NCI-H748 (cell line): ENCODE data around the gene EHMT1.

Experiments used
- DNase-seq: peaks from one replicate; lab custom pipeline; 2025; ENCODE audit not compliant: unreplicated experiment; lab: John Stamatoyannopoulos, UW

EHMT1 gene

DNA sequence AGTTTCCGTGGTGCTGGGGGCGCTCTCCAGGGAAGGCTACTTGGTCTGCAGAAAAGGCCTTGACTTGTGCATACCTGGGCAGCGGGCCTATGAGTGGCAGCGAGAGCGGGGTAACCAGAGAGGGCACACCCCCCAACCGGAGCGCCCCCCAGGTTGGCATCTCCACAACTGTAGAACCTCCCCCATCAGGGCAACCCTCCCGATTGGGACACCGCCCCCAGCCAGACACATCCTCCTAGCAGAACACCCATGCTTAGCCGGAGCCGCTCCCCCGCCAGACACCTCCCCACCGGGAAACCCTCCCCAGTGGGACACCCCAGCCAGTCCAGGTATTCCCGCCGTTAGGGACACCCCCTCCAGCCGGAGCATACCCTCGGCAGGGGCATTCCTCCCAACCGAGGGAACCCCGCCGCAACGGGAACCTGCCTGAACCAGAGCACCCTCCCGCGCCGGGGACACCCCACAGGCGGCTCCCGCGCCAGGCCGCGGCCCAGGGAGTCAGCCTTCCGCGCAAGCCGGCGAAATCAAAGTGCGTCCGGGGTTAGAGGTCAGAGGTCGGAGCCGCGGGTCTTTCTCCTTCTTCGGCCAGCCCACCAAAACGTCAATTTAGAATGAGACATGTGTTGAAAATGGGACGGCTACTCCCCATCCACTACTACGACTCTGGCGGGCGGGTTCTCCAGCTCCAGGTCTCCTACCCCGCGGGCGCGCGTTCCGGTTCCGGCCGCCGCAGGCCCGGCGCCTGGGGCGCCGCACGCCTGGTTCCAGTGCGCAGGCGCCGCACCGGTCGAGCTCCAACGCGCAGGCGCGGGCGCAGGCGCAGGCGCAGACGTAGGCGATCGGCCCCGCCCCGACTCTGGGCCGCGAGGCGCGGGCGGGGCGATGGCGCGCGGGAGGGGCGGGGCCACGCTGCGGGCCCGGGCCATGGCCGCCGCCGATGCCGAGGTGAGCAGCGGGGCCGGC, at the start of gene EHMT1:
TSS of gene EHMT1 (plus strand) at position 901 of the 963 bp plus-strand sequence. CDS start at position 925, 24 bp downstream.
- peak; percentile 86 for DNase-seq

GRCh38 chr9:137569609-137570203, 49.1 kb upstream of the EHMT1 start:
- no peak for DNase-seq

- DNase-seq, result no peak
These were observed 48.2 kb upstream of the EHMT1 start for GRCh38 chr9:137570566-137570965.

DNA sequence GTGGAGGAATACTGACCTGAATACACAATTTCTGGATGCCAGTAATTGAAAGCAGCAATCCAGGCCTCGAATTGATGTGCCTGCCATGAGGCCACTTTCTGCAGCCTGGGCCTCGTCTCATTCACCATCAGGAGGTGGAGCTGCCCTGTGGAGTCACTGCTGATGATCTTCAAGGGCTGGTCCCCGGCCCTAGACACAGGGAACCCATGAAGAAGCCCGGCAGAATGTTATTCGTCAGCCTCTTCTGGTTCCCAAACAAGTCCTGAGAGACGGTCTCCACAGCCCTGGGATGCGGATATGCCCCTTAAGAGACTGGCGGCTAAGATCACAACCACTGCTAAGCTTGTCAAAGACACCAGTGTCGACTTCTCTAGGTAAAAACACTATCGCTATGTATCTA, 44.6 kb upstream of the EHMT1 start:
- DNase-seq, result no peak

DNA sequence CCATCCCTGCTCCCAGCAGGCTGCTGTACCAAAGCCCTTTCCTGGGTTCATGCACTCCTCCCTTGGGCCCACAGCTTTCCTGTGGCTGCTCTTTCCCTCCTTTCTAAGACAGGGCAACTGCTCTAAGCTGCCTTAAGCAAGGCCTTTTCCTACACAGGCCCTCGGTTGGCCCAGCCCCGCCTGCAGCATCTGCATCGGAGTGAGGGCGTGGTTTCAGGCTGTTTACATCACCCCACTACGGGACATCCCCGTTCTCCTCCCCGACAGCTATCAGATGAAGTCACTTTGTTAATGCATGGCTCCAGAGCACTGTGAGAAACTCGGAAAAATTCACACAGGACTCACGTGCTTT, 43.5 kb upstream of the EHMT1 start:
- no peak for DNase-seq

GRCh38 chr9:137575716-137576411, 42.9 kb upstream of the EHMT1 start:
- no peak for DNase-seq

- peak; percentile 95 for DNase-seq
These were observed 40.1 kb upstream of the EHMT1 start, which contains the start of gene DPH7 for GRCh38 chr9:137578518-137579258. TSS of gene DPH7 (minus strand) at chr9:137578925. CDS start at chr9:137578777, 148 bp downstream.

- no peak for DNase-seq
These were observed 39.6 kb upstream of the EHMT1 start for GRCh38 chr9:137579259-137579604.

DNA sequence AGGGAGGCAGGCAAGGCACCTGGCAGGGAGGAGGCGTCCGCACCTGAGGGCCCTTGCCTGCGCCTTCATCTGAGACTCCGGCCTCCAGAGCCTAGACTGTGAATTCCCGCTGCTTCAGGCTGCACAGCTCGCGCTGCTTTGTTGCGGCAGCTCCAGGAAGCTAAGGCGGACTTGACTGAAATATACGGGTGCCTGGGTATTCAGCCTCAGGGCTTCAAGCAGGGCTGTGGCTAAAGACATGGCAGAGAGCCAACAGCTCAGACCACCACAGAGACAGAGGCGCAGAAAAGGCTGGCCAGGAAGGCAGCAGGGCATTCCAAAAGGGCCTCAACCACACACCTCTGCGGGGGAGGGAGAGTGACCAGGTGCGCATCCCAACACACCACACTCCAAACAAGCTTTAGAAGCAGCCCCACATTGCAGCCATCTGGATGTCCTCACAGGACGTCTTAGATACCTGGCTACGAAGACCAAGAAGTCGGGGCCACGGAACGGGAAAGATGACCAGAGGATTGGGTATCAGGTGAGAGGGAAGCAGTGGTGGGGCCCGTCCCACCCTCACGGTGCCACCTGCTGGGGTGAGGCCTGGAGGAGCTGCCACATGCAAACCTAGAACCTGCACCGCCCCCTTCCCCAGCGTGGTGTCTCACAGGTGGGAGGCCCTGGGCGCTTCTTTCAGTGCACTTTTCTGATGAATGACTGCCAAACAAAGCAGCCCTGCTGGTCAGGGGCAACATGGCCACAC, 38.4 kb upstream of the EHMT1 start:
- DNase-seq, result peak; percentile 32

GRCh38 chr9:137580954-137581322, 37.9 kb upstream of the EHMT1 start:
- no peak for DNase-seq

- no peak for DNase-seq
These were observed 37.2 kb upstream of the EHMT1 start for GRCh38 chr9:137581361-137582285.

DNA sequence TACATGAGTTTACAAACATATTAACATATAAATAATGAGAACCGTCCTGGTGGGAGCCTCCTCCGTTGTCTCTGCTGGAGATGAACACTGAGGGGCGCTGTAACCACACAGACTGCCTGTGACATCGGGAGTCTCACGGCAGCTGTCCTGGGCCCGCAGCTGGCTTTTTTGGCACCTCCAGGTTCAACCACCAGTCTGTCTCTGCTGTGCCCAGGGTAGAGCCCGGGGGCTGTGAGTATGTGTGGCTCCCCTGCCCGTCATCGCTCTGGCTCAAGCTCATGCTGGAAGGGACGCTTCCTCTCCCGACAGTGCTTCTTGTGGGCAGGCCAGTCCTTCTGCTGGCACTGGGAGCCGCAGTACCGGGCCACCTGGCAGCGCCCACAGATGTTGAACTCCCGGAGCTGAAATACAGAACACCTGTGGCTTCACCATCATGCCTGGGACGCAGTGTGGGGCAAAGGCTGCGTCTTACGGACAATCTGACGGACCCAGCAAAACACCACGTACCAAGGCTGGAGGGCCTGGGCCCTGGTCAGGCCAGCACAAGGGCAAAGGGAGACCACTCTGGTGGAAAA, 36.4 kb upstream of the EHMT1 start:
- no peak for DNase-seq

DNA sequence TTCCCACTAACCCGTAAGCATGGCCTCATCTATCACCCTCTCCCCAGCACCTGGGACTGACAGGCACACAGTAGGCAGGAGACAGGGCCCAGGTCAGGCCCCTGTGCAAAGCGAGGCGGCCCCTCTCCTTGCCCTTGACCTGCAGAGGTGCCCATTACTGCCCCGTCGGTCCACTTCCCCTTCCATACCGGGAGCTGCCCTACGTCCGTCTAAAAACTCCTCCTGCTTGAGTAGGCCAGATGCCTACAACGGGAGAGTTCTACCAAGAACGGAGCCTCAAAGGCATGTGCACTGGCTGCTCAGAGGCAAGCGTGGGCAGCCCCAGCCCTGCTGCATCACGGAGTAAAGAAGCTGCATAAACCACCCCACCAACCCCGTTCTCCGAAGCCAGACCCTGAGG, 35.5 kb upstream of the EHMT1 start:
- no peak for DNase-seq

GRCh38 chr9:137583957-137584356, 34.8 kb upstream of the EHMT1 start:
- DNase-seq, result no peak

DNA sequence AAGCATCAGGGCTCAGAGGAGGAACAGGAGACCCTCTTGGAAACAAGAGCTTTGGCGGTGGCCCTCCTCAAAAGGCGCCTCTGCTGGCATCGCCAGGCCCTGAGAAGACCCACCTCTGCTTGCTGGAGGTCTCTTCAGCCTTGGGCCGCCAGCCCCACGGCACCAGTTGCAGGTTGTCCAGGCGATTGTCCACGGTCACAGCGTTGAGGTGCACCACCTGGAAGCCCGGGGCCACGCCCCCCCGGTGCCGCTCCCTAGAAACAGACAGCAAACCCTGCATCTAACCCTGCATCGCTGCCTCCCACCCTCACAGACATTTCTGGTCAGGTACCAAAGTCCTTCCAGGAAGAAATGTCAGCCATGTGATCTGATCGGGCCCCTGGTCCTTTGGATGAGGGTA, 32.0 kb upstream of the EHMT1 start:
- no peak for DNase-seq

DNA sequence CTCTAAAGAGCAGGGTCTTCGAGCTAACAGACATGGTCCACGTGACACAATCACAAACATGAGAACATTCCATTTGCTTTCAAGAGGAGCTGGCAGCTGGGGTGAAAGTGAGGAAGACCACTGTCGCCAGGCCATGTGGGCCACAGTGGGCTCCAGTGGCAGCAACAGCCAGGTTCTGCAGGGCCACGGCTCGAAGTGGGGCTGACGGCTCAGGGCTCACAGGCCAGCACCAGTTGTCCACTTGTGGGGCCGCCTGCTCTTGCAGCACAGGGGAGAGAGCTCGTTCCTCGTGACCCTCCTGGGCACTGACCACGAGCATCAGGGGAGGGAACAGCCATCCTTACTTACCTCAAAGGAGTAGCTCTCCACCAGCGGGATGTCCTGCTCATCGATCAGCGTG, 30.5 kb upstream of the EHMT1 start:
- DNase-seq, result no peak

- no peak for DNase-seq
These were observed 29.9 kb upstream of the EHMT1 start for GRCh38 chr9:137588891-137589290.

GRCh38 chr9:137589441-137590122, 29.2 kb upstream of the EHMT1 start:
- DNase-seq, result peak; percentile 28

DNA sequence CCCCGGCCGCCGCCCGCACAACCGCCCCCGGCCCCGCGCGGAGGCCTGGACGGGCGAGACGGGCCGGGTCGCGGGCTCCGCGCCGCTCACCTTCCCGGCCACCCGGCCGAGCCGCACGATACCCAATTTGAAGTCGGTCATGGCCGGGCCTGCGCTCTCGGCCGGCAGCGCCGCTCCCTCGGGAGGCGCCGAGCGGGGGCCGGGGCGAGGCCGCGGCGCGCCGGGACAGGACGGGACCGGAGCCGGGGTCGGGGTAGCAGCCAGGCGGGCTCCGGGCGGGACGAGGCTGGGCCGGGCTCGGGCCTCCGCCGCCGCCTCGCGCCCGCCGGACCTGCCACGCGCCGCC, 28.7 kb upstream of the EHMT1 start:
- DNase-seq, result peak; percentile 50
